Measurements from ENCODE around the gene MED22. TPM values are rescaled to one million over a fixed set of nuclear protein-coding genes. Genes with fewer than 3 reads are reported as not detected.
"Not testable (repeated sequence)": the region's sequence is repeated elsewhere in the genome, so short reads cannot be mapped to it uniquely, and the experiment has no call there.

Gene MED22
- total and polyA plus RNA-seq, 8 donors, result 21.8 to 29.2 (median 26.3) TPM

- no peak overlapping the region for H3K27ac ChIP-seq
- no peaks in the 10 kb centered on the region for H3K4me1 ChIP-seq
- no peaks in the 10 kb centered on the region for H3K36me3 ChIP-seq
- TF ChIP-seq CTCF (IDR thresholded peaks at IDR 0.05), result no peak
- no peak overlapping the region for H3K4me3 ChIP-seq
- H3K9me3 ChIP-seq, result no peaks in the 10 kb centered on the region
- no peak for DNase-seq
- peaks cover 0 to 52% of the 10 kb centered on the region in 2 donors for H3K27me3 ChIP-seq
- ATAC-seq, result no peak
- intact Hi-C loops (cut with DNase I), result no loop called here
These were observed 45.5 kb upstream of the MED22 start for GRCh38 chr9:133393399-133393798.

- H3K36me3 ChIP-seq; H3K9me3 ChIP-seq; intact Hi-C loops (cut with DNase I); ATAC-seq; H3K4me1 ChIP-seq; DNase-seq; H3K4me3 ChIP-seq; H3K27ac ChIP-seq: not testable (repeated sequence)
- peaks cover 0 to 46% of the 10 kb centered on the region in 2 donors for H3K27me3 ChIP-seq
These were observed 44.4 kb upstream of the MED22 start for GRCh38 chr9:133392308-133392707.

- peak; percentile 65 for ATAC-seq
- intact Hi-C loops (cut with DNase I), result not testable (repeated sequence)
These were observed 43.5 kb upstream of the MED22 start for GRCh38 chr9:133391449-133391848.

GRCh38 chr9:133390713-133391112 is 42.8 kb upstream of the MED22 start:
- H3K9me3 ChIP-seq, result no peaks in the 10 kb centered on the region
- ATAC-seq (no peak), DNase-seq (no peak)
- intact Hi-C loops (cut with DNase I), result no loop called here
- H3K27me3 ChIP-seq, result peaks cover 0 to 30% of the 10 kb centered on the region in 2 donors
- no peaks in the 10 kb centered on the region for H3K36me3 ChIP-seq
- no peak overlapping the region for H3K27ac ChIP-seq
- no peak for TF ChIP-seq CTCF (IDR thresholded peaks at IDR 0.05)
- no peak overlapping the region for H3K4me3 ChIP-seq
- H3K4me1 ChIP-seq, result no peaks in the 10 kb centered on the region

More at GRCh38 chr9:133391449-133391848, 43.5 kb upstream of the MED22 start:
- not testable (repeated sequence) for H3K9me3 ChIP-seq, DNase-seq, H3K4me1 ChIP-seq, H3K4me3 ChIP-seq, H3K27ac ChIP-seq, H3K36me3 ChIP-seq
- peaks cover 0 to 37% of the 10 kb centered on the region in 2 donors for H3K27me3 ChIP-seq

GRCh38 chr9:133389562-133389961 is 41.6 kb upstream of the MED22 start:
- no peak for ATAC-seq
- H3K27me3 ChIP-seq, result peaks cover 0 to 18% of the 10 kb centered on the region in 2 donors

GRCh38 chr9:133389025-133389557 is 41.2 kb upstream of the MED22 start:
- H3K4me1 ChIP-seq, result no peaks in the 10 kb centered on the region
- intact Hi-C loops (cut with DNase I), result no loop called here
- ATAC-seq (no peak), DNase-seq (peak in 1 of 4 donors; percentile 45)
- H3K36me3 ChIP-seq, result no peaks in the 10 kb centered on the region
- peaks cover 0 to 14% of the 10 kb centered on the region in 2 donors for H3K27me3 ChIP-seq
- H3K4me3 ChIP-seq, result no peak overlapping the region
- no peak overlapping the region for H3K27ac ChIP-seq
- TF ChIP-seq CTCF (IDR thresholded peaks at IDR 0.05), result no peak
- no peaks in the 10 kb centered on the region for H3K9me3 ChIP-seq

More at GRCh38 chr9:133389562-133389961, 41.6 kb upstream of the MED22 start:
- no peak overlapping the region for H3K27ac ChIP-seq
- no peak for TF ChIP-seq CTCF (IDR thresholded peaks at IDR 0.05)
- no peaks in the 10 kb centered on the region for H3K4me1 ChIP-seq
- no peaks in the 10 kb centered on the region for H3K9me3 ChIP-seq
- DNase-seq, result peak in 1 of 4 donors; percentile 49
- H3K4me3 ChIP-seq, result no peak overlapping the region
- H3K36me3 ChIP-seq, result no peaks in the 10 kb centered on the region
- intact Hi-C loops (cut with DNase I), result no loop called here
